ENCODE results near the gene ASB18.

- TF ChIP-seq CTCF (IDR thresholded peaks at IDR 0.05; ENCODE audit: low read depth, low read length): no peak
- TF ChIP-seq EZH2phosphoT487 (IDR thresholded peaks at IDR 0.05; ENCODE audit: low read depth): no peak
Measured at GRCh38 chr2:236307641-236308040, 43.4 kb upstream of the ASB18 start.

Measured in OCI-LY3 (cell line).